GM21423 (cell line): ENCODE data around the gene SLC2A3.
"Not testable (repeated sequence)": the region's sequence is repeated elsewhere in the genome, so short reads cannot be mapped to it uniquely, and the experiment has no call there.

Experiments used
- ATAC-seq: cut with Tn5 transposase; IDR thresholded peaks from one replicate; pipeline ENCODE4 v1.9.1; 2021; ENCODE audit warnings: mild to moderate bottlenecking, moderate library complexity; ENCODE audit not compliant: unreplicated experiment

Gene SLC2A3

DNA sequence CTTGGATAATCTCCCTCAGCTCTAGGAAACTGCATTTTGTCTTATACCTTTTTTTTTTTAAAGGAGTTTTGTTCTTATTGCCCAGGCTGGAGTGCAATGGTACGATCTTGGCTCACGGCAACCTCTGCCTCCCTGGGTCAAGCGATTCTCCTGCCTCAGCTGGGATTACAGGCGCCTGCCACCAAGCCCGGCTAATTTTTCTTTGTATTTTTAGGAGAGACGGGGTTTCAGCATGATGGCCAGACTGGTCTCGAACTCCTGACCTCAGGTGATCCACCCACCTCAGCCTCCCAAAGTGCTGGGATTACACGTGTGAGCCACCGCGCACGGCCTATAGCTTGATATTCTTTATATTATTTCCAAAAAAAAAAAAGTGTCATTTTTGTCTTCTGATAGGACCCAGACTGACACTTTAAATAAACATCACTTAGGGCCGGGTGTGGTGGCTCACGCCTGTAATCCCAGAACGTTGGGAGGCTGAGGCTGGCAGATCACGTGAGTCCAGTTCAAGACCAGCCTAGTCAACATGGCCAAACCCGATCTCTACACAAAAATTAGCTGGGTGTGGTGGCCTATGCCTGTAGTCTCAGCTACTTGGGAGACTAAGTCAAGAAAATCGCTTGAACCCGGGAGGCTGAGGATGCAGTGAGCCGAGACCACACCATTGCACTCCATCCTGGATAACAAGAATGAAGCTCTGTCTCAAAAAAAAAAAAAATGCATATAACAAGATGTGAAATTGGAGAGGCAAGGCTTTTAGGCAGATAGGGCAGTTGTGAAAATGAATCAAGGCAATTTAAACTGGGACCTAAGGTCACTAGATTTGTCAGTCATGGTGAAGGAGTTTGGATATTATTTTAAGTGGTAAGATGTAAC lies 18.4 kb downstream of the SLC2A3 start:
- ATAC-seq: no peak

DNA sequence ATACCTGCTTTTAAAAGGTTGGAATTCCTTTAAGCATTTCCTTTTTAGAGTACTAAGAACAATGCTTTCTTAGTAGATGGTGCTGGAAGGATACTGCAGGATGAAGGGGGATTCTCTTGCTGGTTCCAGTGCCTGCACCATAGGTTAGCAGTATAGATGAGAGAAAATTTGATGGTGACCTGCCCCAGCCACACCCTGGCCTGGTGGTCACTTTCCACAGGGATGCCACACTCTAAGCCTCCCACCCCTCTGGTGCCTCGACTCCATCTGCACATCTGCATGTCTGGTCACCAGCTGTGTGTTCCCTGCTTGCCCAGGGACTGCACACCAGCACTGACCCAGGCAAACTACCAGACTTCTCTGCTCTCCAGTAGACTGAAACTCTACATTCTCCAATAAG lies 19.1 kb downstream of the SLC2A3 start:
- ATAC-seq: no peak

DNA sequence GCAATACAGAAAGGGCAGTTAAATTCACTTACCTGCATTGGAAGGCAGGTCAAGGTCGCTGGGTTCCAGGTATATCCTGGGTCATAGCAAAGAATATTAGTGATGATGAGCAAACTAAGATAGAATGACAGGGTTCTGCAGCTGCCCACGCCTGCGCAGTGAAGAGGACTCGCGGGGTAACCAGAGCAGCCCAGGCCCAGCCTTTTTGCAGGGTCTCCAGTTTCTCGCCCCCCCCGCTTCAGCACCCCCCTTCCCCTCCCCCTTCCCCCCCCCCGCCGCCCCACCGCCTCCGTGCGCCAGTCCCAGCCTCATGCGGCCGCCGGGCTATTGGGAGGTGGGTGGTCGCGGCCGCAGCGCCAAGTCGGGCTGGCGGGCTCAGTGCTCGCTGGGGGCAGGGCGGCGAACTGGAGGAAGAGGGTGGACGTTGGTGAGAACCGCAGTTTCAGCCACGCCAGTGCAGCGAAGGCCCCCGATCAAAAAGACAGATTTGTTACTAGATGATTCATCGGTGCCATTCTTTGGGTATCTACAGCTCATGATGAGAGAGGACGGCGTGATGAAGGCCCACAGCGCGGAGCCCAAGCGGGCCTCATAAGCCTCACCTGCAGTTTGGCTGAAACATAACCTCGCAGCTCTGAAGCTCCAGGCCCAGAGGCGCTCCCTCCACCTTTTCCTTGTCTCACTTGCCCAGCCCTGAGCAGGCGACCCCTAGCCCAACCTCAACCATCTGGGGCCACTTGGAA lies 20.2 kb downstream of the SLC2A3 start:
- ATAC-seq: no peak

DNA sequence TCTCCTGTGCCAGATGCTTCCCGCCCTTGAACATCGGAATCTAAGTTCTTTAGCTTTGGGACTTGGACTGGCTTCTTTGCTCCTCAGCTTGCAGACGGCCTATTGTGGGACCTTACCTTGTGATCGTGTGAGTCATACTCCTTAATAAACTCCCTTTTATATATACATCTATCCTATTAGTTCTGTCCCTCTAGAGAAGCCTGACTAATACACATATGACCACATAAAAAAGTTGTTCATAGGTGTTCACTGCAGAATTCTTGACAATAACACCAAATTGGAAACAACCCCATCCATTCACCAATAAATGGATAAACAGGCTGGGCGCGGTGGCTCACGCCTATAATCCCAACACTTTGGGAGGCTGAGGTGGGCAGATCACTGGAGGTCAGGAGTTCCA lies 25.9 kb downstream of the SLC2A3 start:
- not testable (repeated sequence) for ATAC-seq

DNA sequence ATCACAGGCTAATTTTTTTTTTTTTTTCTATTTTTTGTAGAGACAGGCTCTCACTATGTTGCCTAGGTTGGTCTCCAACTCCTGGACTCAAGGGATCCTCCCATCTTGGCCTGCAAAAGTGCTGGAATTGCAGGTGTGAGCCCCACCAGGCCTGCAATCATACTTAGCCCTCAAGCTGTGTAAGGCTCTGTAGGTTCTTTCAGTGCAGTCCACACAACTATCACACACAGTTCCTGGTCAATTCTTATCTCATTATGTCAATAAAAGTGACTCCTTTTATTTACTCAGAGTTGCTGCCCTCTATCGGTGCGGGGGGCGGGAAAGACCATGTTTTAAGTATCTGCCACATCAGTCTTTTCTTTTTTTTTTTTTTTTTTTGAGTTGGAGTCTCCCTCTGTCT lies 29.0 kb downstream of the SLC2A3 start:
- no peak for ATAC-seq

DNA sequence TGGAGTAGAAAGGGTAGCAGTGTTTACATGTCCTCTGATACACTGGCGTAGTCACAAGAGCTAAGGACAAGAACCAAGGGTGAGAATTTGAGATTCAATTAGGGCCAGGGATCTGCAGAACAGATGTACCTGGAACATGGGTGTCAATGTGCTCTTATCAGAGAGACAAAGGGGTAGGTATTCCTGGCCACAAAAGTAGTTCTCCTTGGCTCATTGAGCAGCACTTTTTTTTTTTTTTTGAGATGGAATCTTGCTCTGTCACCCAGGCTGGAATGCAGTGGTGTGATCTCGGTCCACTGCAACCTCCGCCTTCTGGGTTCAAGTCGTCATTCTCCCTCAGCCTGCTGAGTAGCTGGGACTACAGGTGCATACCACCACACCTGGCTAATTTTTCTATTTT lies 29.7 kb downstream of the SLC2A3 start:
- ATAC-seq: not testable (repeated sequence)

DNA sequence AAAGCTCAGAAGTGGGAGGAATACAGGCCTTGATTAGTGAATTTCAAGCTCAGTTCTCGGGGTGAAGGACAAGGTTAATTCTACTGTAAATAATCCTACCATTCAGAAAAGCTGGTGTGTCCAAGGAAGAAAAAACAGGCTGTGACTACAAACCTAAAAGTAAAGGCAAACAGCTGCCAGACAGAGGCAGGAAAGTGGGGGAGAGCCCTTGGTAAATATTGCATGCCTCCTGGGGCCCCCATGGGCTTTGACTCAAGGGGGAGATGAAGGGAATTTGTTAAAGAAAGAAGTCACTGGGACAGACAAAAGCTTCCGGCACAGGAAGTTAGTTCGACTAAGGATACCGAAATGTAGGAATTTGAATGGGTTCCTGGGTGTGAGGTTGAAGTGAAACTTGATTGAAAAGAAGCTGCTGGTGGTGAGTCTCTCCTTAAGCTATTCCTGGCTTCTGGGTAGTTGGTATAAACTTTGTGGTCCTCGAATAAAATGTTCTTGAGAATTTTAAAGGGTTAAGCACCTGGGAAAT lies 30.3 kb downstream of the SLC2A3 start:
- not testable (repeated sequence) for ATAC-seq

DNA sequence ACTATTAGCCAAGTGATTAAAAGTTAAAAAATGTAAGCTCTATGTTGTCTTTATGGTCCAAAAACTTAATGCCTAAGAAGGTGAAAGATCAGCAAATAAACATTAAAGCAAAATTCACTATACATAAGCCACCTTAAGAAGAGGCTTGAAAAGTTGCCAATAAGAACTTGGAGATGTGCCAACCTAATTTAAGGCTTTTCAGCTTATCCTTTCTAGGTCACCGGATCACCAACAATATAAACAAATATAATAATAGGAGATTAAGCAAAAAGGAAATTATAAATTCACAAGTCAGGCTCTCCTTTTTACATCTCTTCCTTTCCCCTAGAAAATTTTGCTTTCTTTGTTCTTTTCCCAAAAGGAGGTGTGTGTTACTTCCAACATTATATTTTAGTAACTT lies 30.9 kb downstream of the SLC2A3 start:
- ATAC-seq: no peak

DNA sequence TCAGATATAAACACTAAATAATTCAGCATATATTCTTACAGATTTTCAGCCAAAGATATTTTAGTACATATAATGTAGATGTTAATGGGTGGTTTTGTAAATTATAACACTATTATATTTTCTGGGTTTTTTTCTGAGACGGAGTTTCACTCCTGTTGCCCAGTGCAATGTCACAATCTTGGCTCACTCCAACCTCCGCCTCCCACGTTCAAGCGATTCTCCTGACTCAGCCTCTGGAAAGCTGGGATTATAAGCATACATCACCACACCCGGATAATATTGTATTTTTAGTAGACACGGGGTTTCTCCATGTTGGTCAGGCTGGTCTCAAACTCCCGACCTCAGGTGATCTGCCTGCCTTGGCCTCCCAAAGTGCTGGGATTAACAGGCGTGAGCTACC lies 33.6 kb downstream of the SLC2A3 start:
- ATAC-seq: not testable (repeated sequence)

DNA sequence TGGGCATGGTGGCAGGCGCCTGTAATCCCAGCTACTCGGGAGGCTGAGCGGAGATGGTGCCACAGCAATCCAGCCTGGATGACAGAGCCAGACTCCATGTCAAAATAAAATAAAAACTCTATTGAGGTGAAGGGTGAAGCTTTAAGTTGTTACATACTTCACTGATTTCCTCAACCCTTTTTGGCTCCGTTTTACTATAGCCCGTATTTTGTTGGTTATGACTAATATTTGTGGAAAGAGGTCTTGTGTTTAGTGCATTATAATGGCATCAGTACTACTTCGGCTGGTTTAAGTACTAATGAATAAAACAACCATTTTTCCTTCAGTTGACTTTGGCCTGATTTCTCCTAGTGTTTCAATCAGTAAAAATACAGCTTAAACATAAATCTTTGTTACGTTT lies 36.2 kb downstream of the SLC2A3 start:
- ATAC-seq: no peak

DNA sequence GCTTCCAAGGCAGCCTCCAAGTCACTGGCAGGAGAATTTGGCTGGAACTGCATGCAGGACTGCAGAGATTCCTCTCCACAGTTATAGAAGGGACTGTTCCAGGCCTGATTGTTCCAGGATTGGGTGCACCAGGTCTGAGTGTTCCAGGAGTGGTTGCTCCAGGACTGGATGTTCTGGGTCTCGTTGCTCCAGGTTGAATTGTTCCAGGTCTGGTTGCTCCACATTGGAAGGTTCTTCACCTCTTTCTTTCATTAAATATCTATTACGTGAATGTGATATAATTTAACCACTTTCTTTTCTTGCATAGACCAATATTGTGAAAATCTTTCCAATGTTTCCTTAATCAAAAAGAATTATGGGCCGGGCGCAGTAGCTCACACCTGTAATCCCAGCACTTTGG lies 39.3 kb downstream of the SLC2A3 start:
- not testable (repeated sequence) for ATAC-seq

DNA sequence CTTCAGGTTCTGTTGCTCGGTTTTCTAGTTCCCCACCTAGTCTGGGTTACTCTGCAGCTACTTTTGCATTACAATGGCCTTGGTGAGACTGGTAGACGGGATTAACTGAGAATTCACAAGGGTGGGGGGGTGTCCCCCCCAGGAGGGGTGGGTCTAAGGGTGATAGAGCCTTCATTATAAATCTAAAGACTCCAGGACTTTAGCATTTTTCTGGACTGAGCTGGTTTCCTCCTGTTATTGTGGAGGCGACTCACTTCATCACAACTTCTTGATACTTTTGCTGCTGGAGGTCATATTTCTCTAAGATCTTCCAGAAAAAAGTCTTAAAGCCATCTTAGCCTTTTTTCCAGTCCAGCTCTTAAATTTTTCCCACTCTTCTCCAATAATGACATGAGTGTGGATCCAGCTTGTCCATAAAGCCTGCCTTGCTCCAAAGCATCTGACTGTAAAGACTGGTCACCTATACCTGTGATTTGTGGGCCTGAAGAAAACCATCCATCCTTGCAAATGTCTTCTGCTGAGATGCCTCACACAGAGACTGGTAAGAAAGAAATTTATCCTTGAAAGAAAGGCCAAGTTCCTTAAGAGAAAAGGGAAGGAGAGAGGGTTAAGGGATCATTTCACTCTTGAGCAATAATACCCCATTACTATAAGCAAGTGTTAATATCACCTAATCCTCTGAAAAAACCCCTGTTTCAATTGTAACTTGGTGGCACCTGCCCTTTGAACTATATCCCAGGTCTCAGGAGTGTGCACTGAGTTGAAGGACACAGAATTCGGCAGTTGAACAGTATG lies 43.6 kb downstream of the SLC2A3 start:
- ATAC-seq: no peak

DNA sequence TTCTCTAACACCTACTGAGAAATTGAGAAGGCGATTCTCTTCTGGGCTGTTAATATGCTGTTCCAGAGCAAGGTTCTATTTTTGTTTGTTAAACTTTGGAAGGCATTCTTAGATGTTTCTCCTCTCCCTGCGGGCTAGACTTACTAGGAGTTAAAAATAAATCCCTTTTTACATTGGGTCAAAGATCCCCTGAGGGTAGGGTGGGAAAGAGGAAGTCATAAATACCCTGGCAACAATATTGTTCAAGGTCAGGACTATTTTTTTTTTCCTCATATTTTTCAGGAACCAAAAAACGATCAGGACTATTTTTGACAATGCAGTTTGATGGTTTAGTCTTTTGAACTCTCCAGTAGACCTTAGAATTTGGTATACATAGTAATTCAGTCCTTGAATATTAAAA lies 51.3 kb downstream of the SLC2A3 start:
- ATAC-seq: no peak

DNA sequence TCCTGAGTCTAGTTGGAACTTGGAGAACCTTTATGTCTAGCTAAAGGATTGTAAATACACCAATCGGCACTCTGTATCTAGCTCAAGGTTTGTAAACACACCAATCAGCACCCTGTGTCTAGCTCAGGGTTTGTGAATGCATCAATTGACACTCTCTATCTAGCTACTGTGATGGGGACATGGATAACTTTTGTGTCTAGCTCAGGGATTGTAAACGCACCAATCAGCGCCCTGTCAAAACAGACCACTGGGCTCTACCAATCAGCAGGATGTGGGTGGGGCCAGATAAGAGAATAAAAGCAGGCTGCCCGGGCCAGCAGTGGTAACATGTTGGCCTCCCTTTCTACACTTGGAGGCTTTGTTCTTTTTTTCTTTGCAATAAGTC lies 54.3 kb downstream of the SLC2A3 start:
- ATAC-seq: not testable (repeated sequence)

DNA sequence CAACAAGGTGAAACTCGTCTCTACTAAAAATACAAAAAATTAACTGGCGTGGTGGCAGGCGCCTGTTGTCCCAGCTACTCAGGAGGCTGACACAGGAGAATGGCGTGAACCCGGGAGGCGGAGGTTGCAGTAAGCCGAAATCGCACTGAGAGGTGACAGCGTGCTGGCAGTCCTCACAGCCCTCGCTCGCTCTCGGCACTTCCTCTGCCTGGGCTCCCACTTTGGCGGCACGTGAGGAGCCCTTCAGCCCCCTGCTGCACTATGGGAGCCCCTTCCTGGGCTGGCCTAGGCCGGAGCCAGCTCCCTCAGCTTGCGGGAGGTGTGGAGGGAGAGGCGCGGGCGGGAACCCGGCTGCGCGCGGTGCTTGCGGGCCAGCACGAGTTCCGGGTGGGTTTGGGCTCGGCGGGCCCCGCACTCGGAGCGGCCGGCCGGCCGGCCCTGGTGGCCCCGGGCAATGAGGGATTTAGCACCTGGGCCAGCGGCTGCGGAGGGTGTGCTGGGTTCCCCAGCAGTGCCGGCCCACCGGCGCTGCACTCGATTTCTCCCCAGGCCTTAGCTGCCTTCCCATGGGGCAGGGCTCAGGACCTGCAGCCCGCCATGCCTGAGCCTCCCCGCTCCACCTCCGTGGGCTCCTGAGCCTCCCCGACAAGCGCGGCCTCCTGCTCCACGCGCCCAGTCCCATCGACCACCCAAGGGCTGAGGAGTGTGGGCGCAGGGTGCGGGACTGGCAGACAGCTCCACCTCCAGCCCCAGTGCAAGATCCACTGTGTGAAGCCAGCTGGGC lies 54.8 kb downstream of the SLC2A3 start:
- ATAC-seq: not testable (repeated sequence)

DNA sequence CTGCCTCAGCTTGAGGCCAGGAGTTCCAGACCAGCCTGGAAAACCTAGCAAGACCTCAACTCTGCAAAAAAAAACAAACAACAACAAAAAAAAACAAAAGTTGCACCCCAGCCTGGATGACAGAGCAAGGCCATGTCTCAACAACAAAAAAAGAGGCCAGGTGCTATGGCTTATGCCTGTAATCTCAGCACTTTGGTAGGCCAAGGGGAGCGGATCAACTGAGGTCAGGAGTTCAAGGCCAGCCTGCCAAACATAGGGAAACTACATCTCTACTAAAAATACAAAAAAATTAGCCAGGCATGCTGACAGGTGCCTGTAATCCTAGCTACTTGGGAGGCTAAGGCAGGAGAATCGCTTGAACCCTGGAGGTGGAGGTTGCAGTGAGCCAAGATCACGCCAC lies 56.7 kb downstream of the SLC2A3 start:
- ATAC-seq: no peak

DNA sequence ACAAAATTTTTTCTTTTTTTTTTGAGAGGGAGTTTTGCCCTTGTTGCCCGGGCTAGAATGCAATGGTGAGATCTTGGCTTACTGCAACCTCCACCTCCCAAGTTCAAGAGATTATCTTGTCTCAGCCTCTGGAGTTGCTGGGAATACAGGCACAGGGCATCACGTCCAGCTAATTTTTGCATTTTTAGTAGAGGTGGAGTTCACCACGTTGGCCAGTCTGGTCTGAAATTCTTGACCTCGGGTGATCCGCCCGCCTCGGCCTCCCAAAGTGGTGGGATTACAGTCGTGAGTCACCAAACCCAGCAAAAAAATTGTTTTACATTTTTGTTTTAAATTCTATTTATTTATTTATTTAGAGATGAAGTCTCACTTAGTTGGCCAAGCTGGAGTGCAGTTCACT lies 58.6 kb downstream of the SLC2A3 start:
- ATAC-seq: no peak

DNA sequence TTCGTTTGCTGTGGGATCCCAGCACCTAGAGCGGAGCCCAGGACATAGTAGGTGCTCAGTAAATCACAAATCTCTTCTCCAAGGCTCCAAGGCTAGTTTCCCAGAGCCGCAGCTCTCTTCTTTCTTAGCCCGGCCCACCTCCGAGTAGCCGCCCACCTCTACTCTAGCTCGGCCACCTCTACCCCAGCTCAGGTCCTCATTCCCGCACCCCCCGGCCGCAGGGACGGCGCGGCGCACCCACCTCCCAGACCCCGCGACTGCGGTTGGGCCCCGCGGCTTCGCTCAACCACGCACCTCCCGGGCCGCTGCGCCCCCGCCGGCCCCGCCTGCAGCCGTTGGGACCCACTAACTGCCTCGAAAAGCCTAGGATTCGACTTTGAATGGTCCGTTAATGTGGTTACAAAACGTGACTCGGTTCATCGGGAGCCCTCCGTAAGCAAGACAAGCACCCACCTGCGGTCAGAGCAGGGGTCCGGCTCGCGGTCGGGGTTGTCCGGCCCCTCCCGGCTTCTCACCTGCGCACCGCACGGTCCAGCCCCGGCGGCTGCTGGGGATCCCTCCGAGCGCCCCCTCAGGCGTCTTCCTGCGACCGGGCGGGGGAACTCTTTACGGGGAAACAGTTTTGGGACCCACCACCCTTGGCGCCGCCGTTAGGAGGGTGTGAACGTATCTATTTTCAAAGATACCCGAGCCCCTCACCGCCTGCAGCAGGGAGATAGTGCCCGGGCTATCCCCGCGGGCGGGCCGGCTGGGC lies 63.2 kb downstream of the SLC2A3 start, which contains the start of gene SLC2A14:
TSS of gene SLC2A14 (minus strand) at position 350 of the 754 bp plus-strand sequence. CDS start 3,035 bp downstream, outside the sequence.
- ATAC-seq: no peak

DNA sequence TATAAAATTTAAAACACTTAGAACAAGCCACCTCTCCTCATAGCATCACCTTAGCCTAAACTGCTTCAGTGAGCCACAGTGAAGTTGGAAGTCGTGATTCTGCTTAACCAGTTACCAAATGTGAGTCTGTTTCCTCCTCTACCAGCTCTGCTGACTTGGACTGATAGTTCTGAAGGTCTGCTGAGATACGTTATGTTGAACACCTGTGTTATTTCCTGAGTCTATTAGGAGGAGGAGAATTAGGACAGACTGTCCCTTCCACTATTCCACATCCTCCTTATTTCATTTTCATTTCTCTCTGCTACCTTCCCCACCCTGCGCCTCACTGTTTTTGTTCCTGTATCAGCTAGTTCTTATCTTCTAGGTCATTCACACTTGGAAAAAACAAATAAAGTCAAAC lies 65.7 kb downstream of the SLC2A3 start:
- ATAC-seq: no peak
